GM23338 (cell line): ENCODE measurements around the gene PPP2R2B. TPM values are rescaled to one million over a fixed set of nuclear protein-coding genes. Genes with fewer than 3 reads are reported as not detected.

ENCODE experiments used
- ATAC-seq: fragments of 200-7000 bp; cut with Tn5 transposase; 3 replicates; pipeline ENCODE4 v1.9.1; 2020
- DNase-seq: peaks from one replicate; pipeline ENCODE4 v3.0.0-alpha.2; 2015; ENCODE audit warnings: low spot score
- H2AFZ ChIP-seq: fragments of 200-600 bp; sonication (generic); 2 replicates; pipeline ENCODE4 v1.8.0; 2016; ENCODE audit warnings: antibody characterized with exemption, mild to moderate bottlenecking, moderate library complexity
- H3F3A ChIP-seq: fragments of 200-600 bp; sonication (generic); replicated peaks from 2 replicates; pipeline ENCODE4 v1.8.0; 2017; ENCODE audit warnings: antibody characterized with exemption, mixed run types, low read depth
- H3K27ac ChIP-seq: fragments of 200-600 bp; sonication (generic); 2 replicates; pipeline ENCODE4 v1.6.1; 2016; ENCODE audit warnings: low read depth
- H3K27me3 ChIP-seq: fragments of 200-600 bp; sonication (generic); 2 replicates; pipeline ENCODE4 v1.8.0; 2016; ENCODE audit warnings: mild to moderate bottlenecking, mixed run types, moderate library complexity; ENCODE audit not compliant: insufficient read depth
- H3K36me3 ChIP-seq: fragments of 200-600 bp; sonication (generic); 2 replicates; pipeline ENCODE4 v1.8.0; 2016; ENCODE audit warnings: mild to moderate bottlenecking; ENCODE audit not compliant: insufficient read depth
- H3K4me1 ChIP-seq: fragments of 200-600 bp; sonication (generic); 2 replicates; pipeline ENCODE4 v1.8.0; 2016; ENCODE audit warnings: mild to moderate bottlenecking, moderate library complexity; ENCODE audit not compliant: insufficient read depth
- H3K4me2 ChIP-seq: fragments of 200-600 bp; sonication (generic); 2 replicates; pipeline ENCODE4 v1.7.1; 2017; ENCODE audit warnings: mixed run types
- H3K4me3 ChIP-seq: fragments of 200-600 bp; sonication (generic); 2 replicates; pipeline ENCODE4 v1.6.1; 2016; ENCODE audit warnings: mixed run types
- H3K79me2 ChIP-seq: fragments of 200-600 bp; sonication (generic); replicated peaks from 2 replicates; pipeline ENCODE4 v1.8.0; 2017; ENCODE audit warnings: mild to moderate bottlenecking; ENCODE audit not compliant: insufficient read depth
- H3K9me2 ChIP-seq: fragments of 200-600 bp; sonication (generic); 2 replicates; pipeline ENCODE4 v1.8.0; 2017; ENCODE audit not compliant: insufficient read depth
- H4K20me1 ChIP-seq: fragments of 200-600 bp; sonication (generic); replicated peaks from 2 replicates; pipeline ENCODE4 v1.8.0; 2017; ENCODE audit warnings: mild to moderate bottlenecking; ENCODE audit not compliant: insufficient read depth
- H3K27ac Mint-ChIP-seq: 2 replicates; pipeline ENCODE4 v1.8.0; 2020; ENCODE audit warnings: inconsistent platforms, mild to moderate bottlenecking, moderate library complexity, mixed read lengths
- H3K27me3 Mint-ChIP-seq: 3 replicates; pipeline ENCODE4 v1.8.0; 2022; ENCODE audit warnings: low read depth, mild to moderate bottlenecking, moderate library complexity, mixed read lengths, inconsistent platforms; ENCODE audit not compliant: insufficient read depth, poor library complexity
- H3K36me3 Mint-ChIP-seq: 3 replicates; pipeline ENCODE4 v1.8.0; 2021; ENCODE audit warnings: low read depth, mild to moderate bottlenecking, inconsistent platforms, moderate library complexity, mixed read lengths
- H3K4me1 Mint-ChIP-seq: 3 replicates; pipeline ENCODE4 v1.8.0; 2020; ENCODE audit warnings: mild to moderate bottlenecking, inconsistent platforms, mixed read lengths
- H3K4me3 Mint-ChIP-seq: 3 replicates; pipeline ENCODE4 v1.8.0; 2021; ENCODE audit warnings: moderate library complexity, mild to moderate bottlenecking, inconsistent platforms, mixed read lengths
- H3K9me3 Mint-ChIP-seq: 3 replicates; pipeline ENCODE4 v1.8.0; 2020; ENCODE audit warnings: moderate library complexity, mild to moderate bottlenecking, inconsistent platforms, mixed read lengths
- CREB1 ChIP-seq: fragments of 250-450 bp; sonication (Bioruptor Pico); IDR thresholded peaks from 2 replicates; pipeline ENCODE4 v1.5.0; 2020; ENCODE audit warnings: low read depth, mild to moderate bottlenecking, moderate library complexity
- CTCF ChIP-seq, 2 experiments: fragments of 200-600 bp in 1 of 2; sonication (generic) in 1 of 2; conservative IDR thresholded peaks; 2 replicates each; pipeline versions ENCODE4 v1.5.1 to v1.6.1; 2016 to 2017; ENCODE audit warnings: antibody characterized with exemption in 2 of 2, low read depth in 2 of 2, mild to moderate bottlenecking in 2 of 2, moderate library complexity in 1 of 2
- ETS1 ChIP-seq: IDR thresholded peaks from 2 replicates; pipeline ENCODE4 v1.6.1; 2016; ENCODE audit warnings: antibody characterized with exemption
- EZH2 ChIP-seq: fragments of 200-600 bp; sonication (generic); IDR thresholded peaks from one replicate; pipeline ENCODE4 v1.8.0; 2017; ENCODE audit warnings: antibody characterized with exemption, mild to moderate bottlenecking, low read depth; ENCODE audit not compliant: unreplicated experiment
- EZH2phosphoT487 ChIP-seq: fragments of 200-600 bp; sonication (generic); IDR thresholded peaks from one replicate; pipeline ENCODE4 v1.8.1; 2018; ENCODE audit warnings: antibody characterized with exemption; ENCODE audit not compliant: unreplicated experiment
- JUNB ChIP-seq: IDR thresholded peaks from one replicate; pipeline ENCODE4 v1.6.1; 2016; ENCODE audit warnings: antibody characterized with exemption; ENCODE audit not compliant: unreplicated experiment
- ZNF331 ChIP-seq: fragments of 250-450 bp; sonication (Bioruptor Pico); IDR thresholded peaks from 2 replicates; pipeline ENCODE4 v1.5.0; 2020; ENCODE audit warnings: low read depth, mild to moderate bottlenecking, moderate library complexity
- ZNF462 ChIP-seq: fragments of 250-450 bp; sonication (Bioruptor Pico); IDR thresholded peaks from 2 replicates; pipeline ENCODE4 v1.5.0; 2020; ENCODE audit warnings: mild to moderate bottlenecking, moderate library complexity
- polyA plus RNA-seq: library from polyadenylated mRNA; unstranded; fragments of >200 nt; fragmentation: Nextera tagmentation; extraction: Ambion mirVana; gene quantifications from 2 replicates; pipeline ENCODE4 v1.2.1, GENCODE V29; 2016
- total RNA-seq: library from RNA; depleted of rRNA; stranded (reverse); fragments of >200 nt; shearing (Covaris generic); gene quantifications from 2 replicates; pipeline ENCODE4 v1.2.3, GENCODE V29; 2014

The PPP2R2B gene
- total and polyA plus RNA-seq, 2 experiments from 2014 or later: 21.3 to 33.9 TPM

GRCh38 chr5:146770546-146770945, 108.0 kb downstream of the PPP2R2B start:
- no peaks in the 10 kb centered on the region for H3K9me2 ChIP-seq
- no peaks in the 10 kb centered on the region for H3K79me2 ChIP-seq
- H3K36me3 ChIP-seq: no peaks in the 10 kb centered on the region; the same call in 1 of the 2 replicates
- no peak overlapping the region for H3K4me2 ChIP-seq
- no peak overlapping the region for H3K27ac ChIP-seq
- H3K4me3 ChIP-seq: no peak overlapping the region
- H3F3A ChIP-seq: no peaks in the 10 kb centered on the region
- Mint-ChIP-seq H3K36me3 (peaks cover under 1% of the 10 kb centered on the region; the same call in 1 of the 3 replicates), H3K4me1 (peaks cover 26% of the 10 kb centered on the region), H3K27me3 (no peaks in the 10 kb centered on the region), H3K4me3 (no peak overlapping the region), H3K9me3 (peaks cover 3% of the 10 kb centered on the region; the same call in 1 of the 3 replicates), H3K27ac (no peak overlapping the region)
- TF ChIP-seq ETS1: no peak
- TF ChIP-seq EZH2: no peak
- no peak for TF ChIP-seq CREB1 (CRISPR knock-in tag)
- TF ChIP-seq CTCF (conservative IDR thresholded peaks at IDR 0.05; ENCODE audit: low read depth in 2 of 2): no peak
- TF ChIP-seq ZNF331 (CRISPR knock-in tag): no peak
- no peak for TF ChIP-seq EZH2phosphoT487
- no peak for TF ChIP-seq ZNF462
- no peak for TF ChIP-seq JUNB
- H3K4me1 ChIP-seq: peaks cover 21% of the 10 kb centered on the region
- DNase-seq (peak; percentile 16), ATAC-seq (no peak; the same call in 1 of the 3 replicates)
- H2AFZ ChIP-seq: no peak overlapping the region
- no peaks in the 10 kb centered on the region for H4K20me1 ChIP-seq
- H3K27me3 ChIP-seq: no peaks in the 10 kb centered on the region
